HTERT RPE-1 (cell line): ENCODE data around the gene TLCD2.
"Not testable (repeated sequence)": the region's sequence is repeated elsewhere in the genome, so short reads cannot be mapped to it uniquely, and the experiment has no call there.

Experiments
- in situ Hi-C: fragments of 300-500 bp; cut with MboI; formaldehyde crosslinking; loops from 4 replicates; pipeline ENCODE4 v1.14.3; 2020; ENCODE audit warnings: low sequenced_read_pairs

Gene TLCD2

GRCh38 chr17:1695365-1695764, 14.8 kb downstream of the TLCD2 start:
- in situ Hi-C loops: no loop called here

GRCh38 chr17:1693339-1693738, 16.8 kb downstream of the TLCD2 start:
- in situ Hi-C loops: no loop called here

GRCh38 chr17:1690544-1691221, 19.5 kb downstream of the TLCD2 start:
- in situ Hi-C loops: no loop called here

- in situ Hi-C loops: not testable (repeated sequence)
Observed at GRCh38 chr17:1688405-1688804, 21.8 kb downstream of the TLCD2 start.

- in situ Hi-C loops: no loop called here
Observed at GRCh38 chr17:1686086-1686485, 24.1 kb downstream of the TLCD2 start.

- in situ Hi-C loops: no loop called here
Observed at GRCh38 chr17:1684378-1685189, 25.6 kb downstream of the TLCD2 start, which contains the start of gene PRPF8. Gene PRPF8 (minus strand): TSS chr17:1684867. CDS start chr17:1684571, 296 bp downstream.

- in situ Hi-C loops: no loop called here
Observed at GRCh38 chr17:1683459-1683858, 26.7 kb downstream of the TLCD2 start.

- in situ Hi-C loops: no loop called here
Observed at GRCh38 chr17:1676401-1676800, 33.8 kb downstream of the TLCD2 start.

DNA sequence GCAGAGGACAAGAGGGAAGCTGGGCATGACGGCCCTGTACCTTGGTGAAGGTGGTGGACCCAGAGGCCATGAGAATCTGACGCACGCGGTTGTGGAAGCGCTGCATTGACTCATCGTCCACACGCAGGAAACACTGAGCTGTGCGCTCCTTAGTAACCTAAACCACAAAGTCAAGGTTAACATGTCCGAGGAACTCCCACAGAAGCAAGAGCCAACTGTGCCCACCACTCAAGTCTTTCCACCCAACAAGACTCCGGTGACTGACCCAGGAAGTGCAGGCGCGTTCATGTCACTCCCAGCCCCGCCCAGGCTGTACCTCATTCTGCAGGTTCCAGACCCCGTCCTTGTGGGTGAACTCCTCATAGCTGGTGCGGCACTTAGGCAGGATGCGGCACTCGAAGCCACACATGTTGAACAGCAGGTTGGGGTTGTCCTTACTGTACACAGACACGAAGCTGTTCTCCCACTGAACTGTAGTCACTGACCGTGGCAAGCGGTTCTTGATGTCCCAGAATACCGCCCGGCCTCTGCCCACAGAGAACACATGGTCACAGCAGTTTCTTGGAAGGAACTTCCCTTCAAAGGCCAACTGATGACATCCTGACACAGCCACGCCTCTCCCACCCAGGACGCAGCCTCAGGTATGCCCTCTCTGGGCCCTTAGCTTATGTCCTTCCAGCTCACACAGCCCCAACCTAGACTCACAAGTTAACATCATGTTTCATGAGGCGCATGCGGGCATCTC, 37.0 kb downstream of the TLCD2 start:
- in situ Hi-C loops: no loop called here

DNA sequence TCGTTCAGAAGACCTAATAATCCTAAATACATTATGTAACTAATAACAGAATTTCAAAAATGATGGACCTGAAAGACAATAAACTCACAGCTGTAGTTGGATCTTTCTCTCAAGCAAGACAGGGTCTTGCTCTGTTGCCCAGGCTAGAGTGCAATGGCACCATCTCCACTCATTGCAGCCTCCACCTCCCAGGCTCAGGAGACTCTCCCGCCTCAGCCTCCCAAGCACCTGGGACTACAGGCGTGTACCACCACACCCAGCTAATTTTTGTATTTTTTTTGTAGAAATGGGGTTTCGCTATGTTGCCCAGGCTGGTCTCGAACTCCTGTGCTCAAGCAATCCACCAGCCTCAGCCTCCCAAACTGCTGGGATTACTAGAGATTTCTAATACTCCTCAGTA, 46.2 kb downstream of the TLCD2 start:
- in situ Hi-C loops: not testable (repeated sequence)

GRCh38 chr17:1661045-1661444, 49.1 kb downstream of the TLCD2 start:
- in situ Hi-C loops: no loop called here

- in situ Hi-C loops: no loop called here
Observed at GRCh38 chr17:1658100-1658499, 52.1 kb downstream of the TLCD2 start.

- in situ Hi-C loops: no loop called here
Observed at GRCh38 chr17:1653735-1654134, 56.4 kb downstream of the TLCD2 start.

GRCh38 chr17:1652794-1653193, 57.4 kb downstream of the TLCD2 start:
- in situ Hi-C loops: not testable (repeated sequence)
